NCI-H1048 (cell line): ENCODE measurements around the gene LUC7L.
"Not testable (repeated sequence)": the region's sequence is repeated elsewhere in the genome, so short reads cannot be mapped to it uniquely, and the experiment has no call there.

Experiments
- DNase-seq: peaks from one replicate; lab custom pipeline; 2025; lab: John Stamatoyannopoulos, UW

LUC7L gene

DNA sequence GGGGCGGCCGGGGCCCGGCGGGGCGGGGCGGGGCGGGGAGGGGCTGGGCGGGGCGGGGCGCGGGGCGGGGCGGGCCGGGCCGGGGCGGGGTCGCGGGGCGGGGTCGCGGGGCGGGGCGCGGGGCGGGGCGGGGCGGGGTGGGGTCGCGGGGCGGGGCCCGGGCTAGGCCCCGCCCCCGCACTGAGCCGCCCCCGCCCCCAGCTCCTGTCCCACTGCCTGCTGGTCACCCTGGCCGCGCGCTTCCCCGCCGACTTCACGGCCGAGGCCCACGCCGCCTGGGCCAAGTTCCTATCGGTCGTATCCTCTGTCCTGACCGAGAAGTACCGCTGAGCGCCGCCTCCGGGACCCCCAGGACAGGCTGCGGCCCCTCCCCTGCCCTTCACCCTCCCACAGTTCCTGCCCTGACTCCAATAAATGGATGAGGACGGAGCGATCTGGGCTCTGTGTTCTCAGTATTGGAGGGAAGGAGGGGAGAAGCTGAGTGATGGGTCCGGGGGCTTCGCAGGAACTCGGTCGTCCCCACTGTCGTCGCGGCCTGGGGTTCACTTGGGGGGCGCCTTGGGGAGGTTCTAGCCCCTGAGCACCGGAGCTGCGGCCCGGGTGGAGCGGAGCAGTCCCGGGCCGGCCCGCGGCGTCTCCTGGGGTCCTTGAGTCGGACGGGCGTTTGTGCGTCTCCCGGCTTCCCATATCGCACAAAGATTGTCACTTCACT lies 64.3 kb downstream of the LUC7L start:
- no peak for DNase-seq

DNA sequence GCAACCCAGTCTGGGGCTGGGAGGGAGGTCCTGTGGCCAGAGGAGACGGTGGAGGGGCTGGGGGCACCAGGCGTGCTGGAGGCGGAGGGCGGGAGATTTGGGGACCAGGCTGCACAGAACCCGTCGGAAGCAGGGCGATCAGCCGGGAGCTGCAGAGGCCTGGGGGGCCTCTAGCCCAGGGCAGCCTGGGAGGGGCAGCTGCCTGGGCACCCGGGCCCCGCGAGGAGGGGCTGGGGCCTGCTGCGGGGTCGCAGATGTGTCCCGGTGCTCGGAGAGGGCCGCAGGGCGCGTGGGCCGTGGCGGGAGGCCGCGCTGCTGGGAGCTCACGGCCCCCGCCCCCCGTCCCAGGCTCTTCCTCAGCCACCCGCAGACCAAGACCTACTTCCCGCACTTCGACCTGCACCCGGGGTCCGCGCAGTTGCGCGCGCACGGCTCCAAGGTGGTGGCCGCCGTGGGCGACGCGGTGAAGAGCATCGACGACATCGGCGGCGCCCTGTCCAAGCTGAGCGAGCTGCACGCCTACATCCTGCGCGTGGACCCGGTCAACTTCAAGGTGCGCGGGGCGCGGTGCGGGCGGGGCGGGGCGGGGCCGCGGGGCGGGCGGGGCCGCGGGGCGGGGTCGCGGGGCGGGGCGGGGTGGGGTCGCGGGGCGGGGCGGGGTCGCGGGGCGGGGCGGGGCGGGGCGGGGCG lies 65.0 kb downstream of the LUC7L start:
- not testable (repeated sequence) for DNase-seq

DNA sequence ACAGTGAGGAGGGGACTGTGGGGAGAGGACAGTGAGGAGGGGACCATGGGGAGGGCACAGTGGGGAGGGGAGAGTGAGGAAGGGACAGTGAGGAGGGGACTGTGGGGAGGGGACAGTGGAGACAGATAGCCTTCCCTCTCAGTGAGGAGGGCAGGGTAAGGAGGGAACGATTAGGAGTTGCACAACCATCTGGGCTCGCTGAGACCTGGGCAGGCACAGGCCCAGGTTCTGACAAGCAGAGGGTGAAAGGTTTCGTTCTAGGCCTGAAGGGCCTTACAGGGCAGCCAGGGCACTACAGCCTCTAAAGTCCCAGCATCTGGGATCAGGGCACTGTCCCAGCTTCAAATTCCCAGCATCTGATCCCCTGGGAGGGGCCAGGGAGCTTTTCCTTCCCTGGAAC lies 65.6 kb downstream of the LUC7L start:
- not testable (repeated sequence) for DNase-seq

DNA sequence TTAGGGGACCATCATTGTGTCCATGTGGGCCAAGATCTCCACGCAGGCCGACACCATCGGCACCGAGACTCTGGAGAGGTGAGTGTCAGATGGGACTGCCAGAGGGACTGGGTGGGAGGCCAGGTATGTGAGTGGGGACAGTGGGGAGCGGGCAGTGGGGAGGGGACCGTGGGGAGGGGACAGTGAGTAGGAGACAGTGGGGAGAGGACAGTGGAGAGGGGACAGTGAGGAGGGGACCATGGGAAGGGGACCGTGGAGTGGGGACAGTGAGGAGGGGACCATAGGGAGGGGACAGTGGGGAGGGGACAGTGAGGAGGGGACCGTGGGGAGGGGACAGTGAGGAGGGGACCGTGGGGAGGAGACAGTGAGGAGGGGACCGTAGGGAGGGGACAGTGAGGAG lies 66.1 kb downstream of the LUC7L start:
- not testable (repeated sequence) for DNase-seq

DNA sequence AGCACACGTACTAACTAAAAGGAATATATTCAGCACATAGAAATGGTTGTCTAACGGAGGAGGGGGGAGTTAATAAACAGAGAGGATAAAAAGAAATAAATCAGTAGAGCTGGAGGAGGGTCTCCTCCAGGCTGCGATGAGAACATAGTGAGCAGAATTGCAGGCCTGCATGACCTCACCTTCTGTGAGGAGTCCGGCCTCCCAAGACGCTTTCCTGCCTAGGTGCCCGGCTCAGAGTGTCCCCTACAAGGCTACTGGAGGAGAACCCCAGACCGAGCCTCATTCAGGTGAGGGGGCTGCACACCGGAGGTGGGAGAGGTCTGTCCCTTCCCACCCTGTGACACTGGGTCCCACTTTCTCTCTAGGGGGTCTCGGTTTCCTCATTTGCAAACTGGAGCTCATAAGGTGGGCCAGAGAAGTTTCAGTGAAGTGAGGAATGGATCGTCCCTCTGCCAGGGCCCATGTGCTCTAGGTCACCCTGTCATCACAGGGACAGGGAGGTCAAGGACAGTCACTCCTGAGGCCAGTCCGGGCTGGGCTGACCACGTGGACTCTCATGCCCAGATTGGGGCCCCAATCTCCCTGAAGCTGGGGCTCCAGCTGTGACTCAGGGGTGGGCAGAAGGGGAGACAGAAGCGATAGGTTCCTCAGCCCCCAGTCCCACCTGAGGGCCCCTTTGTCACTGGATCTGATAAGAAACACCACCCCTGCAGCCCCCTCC lies 66.8 kb downstream of the LUC7L start:
- no peak for DNase-seq

DNA sequence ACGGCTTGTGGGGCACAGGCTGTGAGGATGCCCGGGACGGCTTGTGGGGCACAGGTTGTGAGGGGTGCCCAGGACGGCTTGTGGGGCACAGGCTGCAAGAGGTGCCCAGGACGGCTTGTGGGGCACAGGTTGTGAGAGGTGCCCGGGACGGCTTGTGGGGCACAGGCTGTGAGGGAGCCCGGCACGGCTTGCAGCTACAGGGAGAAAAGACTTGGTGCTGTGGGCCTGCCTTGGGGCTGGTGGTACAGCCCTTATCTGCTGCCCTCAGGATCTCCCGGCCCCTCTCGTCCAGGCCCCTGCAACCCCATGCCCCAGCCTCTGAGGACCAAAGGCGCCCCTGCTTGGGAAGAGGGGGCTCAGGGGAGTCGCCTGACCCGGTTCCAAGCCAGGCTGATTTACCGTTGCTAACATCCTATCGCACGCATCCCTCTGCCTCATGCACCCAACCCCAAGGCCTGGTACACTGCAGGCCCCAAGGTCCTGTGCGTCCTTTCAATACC lies 68.5 kb downstream of the LUC7L start:
- no peak for DNase-seq

DNA sequence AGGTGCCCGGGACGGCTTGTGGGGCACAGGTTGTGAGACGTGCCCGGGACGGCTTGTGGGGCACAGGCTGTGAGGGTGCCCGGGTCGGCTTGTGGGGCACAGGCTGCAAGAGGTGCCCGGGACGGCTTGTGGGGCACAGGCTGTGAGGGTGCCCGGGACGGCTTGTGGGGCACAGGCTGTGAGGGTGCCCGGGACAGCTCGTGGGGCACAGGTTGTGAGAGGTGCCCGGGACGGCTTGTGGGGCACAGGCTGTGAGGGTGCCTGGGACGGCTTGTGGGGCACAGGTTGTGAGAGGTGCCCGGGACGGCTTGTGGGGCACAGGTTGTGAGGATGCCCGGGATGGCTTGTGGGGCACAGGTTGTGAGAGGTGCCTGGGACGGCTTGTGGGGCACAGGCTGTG lies 69.0 kb downstream of the LUC7L start:
- not testable (repeated sequence) for DNase-seq

DNA sequence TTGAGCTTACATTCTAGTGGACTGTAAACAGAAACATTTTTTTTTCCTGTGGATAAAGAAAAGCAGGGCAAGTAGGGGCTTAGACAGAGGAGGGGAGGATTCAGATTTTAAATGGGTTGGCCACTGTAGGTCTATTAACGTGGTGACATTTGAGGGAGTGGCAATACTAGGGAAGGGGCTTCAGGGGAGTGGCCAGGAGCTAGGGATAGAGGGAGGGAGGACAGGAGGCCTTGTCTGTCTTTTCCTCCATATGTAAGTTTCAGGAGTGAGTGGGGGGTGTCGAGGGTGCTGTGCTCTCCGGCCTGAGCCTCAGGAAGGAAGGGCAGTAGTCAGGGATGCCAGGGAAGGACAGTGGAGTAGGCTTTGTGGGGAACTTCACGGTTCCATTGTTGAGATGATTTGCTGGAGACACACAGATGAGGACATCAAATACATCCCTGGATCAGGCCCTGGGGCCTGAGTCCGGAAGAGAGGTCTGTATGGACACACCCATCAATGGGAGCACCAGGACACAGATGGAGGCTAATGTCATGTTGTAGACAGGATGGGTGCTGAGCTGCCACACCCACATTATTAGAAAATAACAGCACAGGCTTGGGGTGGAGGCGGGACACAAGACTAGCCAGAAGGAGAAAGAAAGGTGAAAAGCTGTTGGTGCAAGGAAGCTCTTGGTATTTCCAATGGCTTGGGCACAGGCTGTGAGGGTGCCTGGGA lies 70.0 kb downstream of the LUC7L start:
- no peak for DNase-seq

DNA sequence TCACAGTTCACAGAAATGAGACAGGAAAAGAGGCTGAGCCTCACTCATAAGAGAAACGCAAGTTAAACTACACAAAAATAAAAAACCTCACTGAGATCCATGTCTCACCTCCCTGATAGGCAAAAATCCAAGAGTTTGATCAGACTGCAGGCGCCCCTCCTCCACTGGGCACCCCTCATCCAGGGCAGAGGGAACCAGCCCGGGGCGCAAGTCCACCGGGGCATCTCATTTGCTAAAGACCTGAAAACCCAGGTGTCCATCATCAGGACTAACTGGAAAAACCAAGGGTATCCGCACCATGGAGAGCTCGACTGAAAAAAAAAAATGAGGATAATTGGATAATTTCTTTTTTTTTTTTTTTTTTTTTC lies 74.2 kb downstream of the LUC7L start:
- DNase-seq = no peak

DNA sequence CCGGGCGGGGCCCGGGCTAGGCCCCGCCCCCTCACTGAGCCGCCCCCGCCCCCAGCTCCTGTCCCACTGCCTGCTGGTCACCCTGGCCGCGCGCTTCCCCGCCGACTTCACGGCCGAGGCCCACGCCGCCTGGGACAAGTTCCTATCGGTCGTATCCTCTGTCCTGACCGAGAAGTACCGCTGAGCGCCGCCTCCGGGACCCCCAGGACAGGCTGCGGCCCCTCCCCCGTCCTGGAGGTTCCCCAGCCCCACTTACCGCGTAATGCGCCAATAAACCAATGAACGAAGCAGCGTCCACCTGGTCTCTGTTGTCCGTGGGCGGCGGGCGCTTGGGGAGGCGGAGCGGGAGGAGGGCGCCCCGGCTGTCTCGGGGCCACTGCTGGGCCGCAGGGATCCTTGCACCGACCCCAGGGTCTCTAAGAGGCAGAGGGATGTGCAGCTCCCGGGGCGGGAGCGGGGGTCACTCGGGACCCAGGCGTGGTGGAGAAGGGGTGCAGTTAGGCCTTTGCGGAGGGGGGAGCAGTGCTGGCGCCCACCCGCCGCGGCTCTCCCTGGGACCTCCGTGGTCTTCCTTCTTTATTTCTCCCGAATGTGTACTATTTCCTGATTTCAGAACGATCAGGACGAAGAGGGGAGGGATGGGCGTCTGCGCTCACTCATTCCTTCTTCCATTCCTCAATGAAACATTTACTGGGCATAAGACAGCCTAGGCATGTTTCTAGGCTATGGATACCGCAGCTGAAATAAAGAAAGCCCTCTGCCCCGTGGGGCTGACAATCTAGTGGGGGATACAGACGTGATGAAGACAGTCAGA lies 74.8 kb downstream of the LUC7L start:
- no peak for DNase-seq

DNA sequence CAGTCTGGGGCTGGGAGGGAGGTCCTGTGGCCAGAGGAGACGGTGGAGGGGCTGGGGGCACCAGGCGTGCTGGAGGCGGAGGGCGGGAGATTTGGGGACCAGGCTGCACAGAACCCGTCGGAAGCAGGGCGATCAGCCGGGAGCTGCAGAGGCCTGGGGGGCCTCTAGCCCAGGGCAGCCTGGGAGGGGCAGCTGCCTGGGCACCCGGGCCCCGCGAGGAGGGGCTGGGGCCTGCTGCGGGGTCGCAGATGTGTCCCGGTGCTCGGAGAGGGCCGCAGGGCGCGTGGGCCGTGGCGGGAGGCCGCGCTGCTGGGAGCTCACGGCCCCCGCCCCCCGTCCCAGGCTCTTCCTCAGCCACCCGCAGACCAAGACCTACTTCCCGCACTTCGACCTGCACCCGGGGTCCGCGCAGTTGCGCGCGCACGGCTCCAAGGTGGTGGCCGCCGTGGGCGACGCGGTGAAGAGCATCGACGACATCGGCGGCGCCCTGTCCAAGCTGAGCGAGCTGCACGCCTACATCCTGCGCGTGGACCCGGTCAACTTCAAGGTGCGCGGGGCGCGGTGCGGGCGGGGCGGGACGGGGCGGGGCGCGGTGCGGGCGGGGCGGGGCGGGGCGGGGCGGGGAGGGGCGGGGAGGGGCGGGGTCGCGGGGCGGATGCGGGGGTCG lies 75.6 kb downstream of the LUC7L start:
- DNase-seq = not testable (repeated sequence)

DNA sequence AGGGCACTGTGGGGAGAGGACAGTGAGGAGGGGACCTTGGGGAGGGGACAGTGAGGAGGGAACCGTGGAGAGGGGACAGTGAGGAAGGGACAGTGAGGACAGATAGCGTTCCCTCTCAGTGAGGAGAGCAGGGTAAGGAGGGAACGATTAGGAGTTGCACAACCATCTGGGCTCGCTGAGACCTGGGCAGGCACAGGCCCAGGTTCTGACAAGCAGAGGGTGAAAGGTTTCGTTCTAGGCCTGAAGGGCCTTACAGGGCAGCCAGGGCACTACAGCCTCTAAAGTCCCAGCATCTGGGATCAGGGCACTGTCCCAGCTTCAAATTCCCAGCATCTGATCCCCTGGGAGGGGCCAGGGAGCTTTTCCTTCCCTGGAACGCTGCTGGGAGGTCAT lies 76.1 kb downstream of the LUC7L start:
- not testable (repeated sequence) for DNase-seq

DNA sequence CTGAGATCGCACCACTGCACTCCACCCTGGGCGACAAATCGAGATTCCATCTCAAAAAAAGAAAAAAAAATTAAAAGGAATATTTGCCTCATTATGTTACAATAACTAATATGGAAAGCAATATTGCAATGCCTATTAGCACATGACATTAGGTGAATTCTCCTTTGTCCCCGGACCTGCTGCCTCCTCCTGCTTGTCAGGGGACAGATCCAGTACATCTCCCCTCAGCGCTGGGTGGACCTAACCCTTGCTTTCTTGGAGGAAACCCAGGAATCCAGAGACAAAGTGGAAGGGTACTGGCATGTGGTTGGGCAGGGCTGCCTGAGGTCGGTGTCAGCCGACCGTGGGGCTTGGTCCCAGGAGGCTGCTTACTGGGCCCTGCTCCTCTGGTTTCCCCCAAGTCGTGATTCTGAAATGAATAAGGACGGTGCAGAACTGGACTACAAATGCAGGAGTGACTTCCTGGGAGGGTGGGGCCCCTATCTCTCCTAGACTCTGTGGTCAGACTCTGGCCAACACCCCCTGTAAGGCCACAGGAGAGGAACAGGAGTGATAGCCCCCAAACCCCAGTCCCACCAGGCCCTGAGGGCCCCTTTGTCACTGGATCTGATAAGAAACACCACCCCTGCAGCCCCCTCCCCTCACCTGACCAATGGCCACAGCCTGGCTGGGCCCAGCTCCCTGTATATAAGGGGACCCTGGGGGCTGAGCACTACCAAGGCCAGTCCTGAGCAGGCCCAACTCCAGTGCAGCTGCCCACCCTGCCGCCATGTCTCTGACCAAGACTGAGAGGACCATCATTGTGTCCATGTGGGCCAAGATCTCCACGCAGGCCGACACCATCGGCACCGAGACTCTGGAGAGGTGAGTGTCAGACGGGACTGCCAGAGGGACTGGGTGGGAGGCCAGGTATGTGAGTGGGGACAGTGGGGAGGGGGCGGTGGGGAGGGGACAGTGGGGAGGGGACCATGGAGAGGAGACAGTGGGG lies 76.8 kb downstream of the LUC7L start, which contains the start of gene HBZ:
TSS of gene HBZ (plus strand) at position 504 of the 988 bp plus-strand sequence. CDS start at position 770, 266 bp downstream.
- no peak for DNase-seq

DNA sequence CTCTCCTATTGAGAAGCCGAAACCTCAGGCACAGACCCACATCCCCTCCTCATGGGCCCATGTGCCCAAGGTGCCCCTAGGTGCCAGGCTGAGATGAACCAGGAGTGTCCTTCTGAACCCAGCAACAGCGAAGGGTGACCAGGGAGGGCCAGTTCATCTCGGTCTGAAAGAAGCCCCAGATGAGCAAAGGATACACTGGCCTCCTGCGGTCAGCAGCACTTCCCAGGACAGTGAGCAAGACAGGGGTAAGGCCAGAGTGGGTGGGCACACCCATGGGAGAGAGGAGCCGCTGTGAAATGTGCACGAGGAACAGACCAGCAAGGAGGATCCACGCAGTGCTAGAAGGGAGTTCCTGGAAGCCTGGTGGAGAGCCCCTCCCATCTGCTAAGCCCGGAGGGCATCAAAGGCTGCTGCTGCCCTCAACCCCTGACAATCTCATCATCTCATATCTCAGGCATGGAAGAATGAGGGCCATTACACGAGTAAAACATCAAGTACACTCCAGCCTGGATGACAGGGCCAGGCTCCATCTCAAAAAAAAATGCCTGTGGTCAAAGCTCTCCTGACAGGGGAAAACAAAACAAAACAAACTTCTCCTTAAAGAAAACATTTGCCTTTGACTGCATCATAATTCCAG lies 80.1 kb downstream of the LUC7L start:
- no peak for DNase-seq

DNA sequence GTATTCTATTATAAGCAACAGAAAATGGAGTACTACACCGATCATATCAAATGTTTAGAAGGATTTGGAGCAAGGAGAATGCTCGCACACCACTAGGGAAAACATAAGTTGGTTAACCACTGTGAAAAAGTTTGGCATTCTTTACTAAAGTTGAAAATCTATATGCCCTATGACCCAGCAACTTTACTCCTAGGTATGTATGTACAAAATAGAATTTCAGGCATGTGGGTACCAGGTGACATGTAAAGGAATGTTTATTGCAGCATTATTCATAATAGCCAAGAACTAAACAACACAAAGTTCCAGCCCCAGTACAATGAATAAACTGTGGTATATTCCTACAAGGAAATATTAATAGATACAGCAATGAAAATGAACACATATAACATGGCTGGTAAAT lies 82.6 kb downstream of the LUC7L start:
- DNase-seq = no peak

DNA sequence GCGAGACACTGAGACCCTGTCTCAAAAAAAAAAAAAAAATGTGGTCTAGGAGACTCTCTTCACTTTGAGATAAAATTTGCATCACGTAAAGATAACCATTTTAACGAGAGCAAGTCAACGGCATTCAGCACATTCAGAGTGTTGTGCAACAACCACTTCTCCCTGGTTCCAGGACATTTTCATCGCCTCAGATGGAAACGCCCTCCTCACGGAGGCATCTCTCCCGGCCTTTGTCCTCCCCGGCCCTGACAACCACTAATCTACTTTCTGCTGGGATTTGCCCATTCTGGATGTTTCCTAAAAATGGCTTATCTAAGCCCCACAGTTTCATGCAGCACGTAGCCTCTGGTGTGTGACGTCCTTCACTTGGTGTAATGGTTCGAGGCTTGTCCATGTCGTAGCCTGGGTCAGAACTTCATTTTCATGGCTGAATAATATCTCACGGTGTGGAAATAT lies 84.4 kb downstream of the LUC7L start:
- no peak for DNase-seq

DNA sequence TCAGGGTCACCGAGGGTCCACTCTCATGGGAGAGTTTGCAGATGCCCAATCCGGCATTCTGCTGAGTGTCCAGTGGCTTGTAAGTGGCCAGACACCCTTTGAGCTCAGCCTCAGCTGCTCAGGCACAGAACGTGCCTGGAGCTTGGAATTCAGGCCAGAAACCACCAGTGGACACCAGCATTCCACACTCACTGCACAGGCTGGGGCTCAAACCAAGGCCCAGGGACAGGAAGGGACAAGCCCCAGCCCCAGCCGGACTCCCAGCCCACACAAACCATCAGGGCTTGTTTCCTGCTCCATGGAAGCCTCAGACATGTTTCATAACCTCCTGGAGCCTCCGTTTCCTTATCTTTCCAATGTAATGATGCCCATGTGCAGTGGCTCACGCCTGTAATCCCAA lies 85.8 kb downstream of the LUC7L start:
- DNase-seq = no peak

DNA sequence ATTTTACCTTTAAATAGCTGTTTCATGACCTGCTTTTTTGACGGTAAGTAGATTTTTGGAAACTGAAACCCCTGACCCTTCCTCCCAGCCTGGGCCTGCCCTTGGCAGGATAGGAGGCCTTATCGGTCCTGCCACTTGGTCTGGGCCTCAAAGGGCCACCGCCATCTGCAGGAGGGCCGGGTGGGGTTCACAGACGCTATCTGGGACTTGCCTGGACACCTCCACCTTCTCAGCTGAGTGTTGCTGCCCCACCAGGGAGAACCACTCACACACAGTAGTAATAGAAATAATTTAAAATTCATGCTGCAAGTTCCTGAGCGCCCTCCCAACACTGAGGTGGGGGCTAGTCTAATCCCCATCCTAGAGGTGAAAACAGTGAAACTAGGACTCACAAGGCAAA lies 86.2 kb downstream of the LUC7L start:
- no peak for DNase-seq

DNA sequence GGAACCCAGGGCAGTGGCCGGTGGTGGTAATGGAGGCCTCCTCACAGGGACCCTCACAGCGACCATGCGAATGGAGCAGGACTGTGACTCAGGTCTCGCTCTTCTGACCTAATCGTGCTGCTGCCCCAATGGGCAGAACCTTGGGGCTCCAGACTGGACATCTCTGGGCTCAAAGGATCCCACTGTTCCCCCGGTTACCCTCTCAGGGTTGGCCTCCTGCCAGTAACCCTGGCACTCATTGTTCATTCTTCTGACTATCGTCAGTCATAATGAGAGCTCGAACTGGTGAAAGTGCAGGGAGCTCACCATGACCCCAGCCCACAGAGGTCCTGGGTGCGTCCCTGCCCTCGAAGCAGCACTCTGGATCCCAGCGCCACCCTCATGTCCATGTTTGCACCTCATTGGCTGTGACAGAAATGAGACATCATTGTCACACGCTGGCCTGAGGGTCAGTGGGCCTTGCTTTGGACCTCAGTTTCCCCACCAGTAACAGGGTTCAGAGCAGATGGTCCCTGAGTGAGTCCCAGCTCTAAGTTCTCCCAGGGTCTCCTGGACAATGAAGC lies 86.8 kb downstream of the LUC7L start:
- no peak for DNase-seq
